ENCODE measurements around the gene TEX55. TPM values are rescaled to one million over a fixed set of nuclear protein-coding genes. Genes with fewer than 3 reads are reported as not detected.

Gene TEX55
- polyA plus RNA-seq, 1 donor from 2014 or later = not detected

GRCh38 chr3:119145128-119145499, 851 bp upstream of the TEX55 start:
- H2AFZ ChIP-seq (ENCODE audit: low read depth, low read length) = no peak overlapping the region
- no peaks in the 10 kb centered on the region for H3F3A ChIP-seq (ENCODE audit: insufficient read depth, low read length, poor library complexity, severe bottlenecking)
- H3K79me2 ChIP-seq (replicated peaks; ENCODE audit: insufficient read depth, low read length) = no peaks in the 10 kb centered on the region
- no peaks in the 10 kb centered on the region for H3K36me3 ChIP-seq (ENCODE audit: insufficient read depth, low read length)
- no peak overlapping the region for H3K27ac ChIP-seq (ENCODE audit: low read length)
- H3K9ac ChIP-seq (ENCODE audit: low read length) = no peak overlapping the region
- TF ChIP-seq MXI1 (conservative IDR thresholded peaks at IDR 0.05; ENCODE audit: poor library complexity, severe bottlenecking) = no peak
- TF ChIP-seq, protein P1, sequence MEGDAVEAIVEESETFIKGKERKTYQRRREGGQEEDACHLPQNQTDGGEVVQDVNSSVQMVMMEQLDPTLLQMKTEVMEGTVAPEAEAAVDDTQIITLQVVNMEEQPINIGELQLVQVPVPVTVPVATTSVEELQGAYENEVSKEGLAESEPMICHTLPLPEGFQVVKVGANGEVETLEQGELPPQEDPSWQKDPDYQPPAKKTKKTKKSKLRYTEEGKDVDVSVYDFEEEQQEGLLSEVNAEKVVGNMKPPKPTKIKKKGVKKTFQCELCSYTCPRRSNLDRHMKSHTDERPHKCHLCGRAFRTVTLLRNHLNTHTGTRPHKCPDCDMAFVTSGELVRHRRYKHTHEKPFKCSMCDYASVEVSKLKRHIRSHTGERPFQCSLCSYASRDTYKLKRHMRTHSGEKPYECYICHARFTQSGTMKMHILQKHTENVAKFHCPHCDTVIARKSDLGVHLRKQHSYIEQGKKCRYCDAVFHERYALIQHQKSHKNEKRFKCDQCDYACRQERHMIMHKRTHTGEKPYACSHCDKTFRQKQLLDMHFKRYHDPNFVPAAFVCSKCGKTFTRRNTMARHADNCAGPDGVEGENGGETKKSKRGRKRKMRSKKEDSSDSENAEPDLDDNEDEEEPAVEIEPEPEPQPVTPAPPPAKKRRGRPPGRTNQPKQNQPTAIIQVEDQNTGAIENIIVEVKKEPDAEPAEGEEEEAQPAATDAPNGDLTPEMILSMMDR (IDR thresholded peaks at IDR 0.05; ENCODE audit: poor library complexity, severe bottlenecking) = no peak
- TF ChIP-seq EP300 (conservative IDR thresholded peaks at IDR 0.05; ENCODE audit: poor library complexity, severe bottlenecking) = no peak
- TF ChIP-seq, protein P2, sequence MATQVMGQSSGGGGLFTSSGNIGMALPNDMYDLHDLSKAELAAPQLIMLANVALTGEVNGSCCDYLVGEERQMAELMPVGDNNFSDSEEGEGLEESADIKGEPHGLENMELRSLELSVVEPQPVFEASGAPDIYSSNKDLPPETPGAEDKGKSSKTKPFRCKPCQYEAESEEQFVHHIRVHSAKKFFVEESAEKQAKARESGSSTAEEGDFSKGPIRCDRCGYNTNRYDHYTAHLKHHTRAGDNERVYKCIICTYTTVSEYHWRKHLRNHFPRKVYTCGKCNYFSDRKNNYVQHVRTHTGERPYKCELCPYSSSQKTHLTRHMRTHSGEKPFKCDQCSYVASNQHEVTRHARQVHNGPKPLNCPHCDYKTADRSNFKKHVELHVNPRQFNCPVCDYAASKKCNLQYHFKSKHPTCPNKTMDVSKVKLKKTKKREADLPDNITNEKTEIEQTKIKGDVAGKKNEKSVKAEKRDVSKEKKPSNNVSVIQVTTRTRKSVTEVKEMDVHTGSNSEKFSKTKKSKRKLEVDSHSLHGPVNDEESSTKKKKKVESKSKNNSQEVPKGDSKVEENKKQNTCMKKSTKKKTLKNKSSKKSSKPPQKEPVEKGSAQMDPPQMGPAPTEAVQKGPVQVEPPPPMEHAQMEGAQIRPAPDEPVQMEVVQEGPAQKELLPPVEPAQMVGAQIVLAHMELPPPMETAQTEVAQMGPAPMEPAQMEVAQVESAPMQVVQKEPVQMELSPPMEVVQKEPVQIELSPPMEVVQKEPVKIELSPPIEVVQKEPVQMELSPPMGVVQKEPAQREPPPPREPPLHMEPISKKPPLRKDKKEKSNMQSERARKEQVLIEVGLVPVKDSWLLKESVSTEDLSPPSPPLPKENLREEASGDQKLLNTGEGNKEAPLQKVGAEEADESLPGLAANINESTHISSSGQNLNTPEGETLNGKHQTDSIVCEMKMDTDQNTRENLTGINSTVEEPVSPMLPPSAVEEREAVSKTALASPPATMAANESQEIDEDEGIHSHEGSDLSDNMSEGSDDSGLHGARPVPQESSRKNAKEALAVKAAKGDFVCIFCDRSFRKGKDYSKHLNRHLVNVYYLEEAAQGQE (IDR thresholded peaks at IDR 0.05; ENCODE audit: borderline replicate concordance) = no peak
- TF ChIP-seq SMC3 (conservative IDR thresholded peaks at IDR 0.05; ENCODE audit: poor library complexity) = no peak
- no peak for TF ChIP-seq RAD21 (conservative IDR thresholded peaks at IDR 0.05)
- no peak for TF ChIP-seq POLR2AphosphoS5 (IDR thresholded peaks at IDR 0.05)
- TF ChIP-seq TAF1 (IDR thresholded peaks at IDR 0.05; ENCODE audit: low read depth) = no peak
- no peak for TF ChIP-seq EZH2 (IDR thresholded peaks at IDR 0.05; ENCODE audit: borderline replicate concordance, insufficient read depth, low read length, poor library complexity, severe bottlenecking)
- H3K27me3 ChIP-seq (ENCODE audit: insufficient read depth, low read depth, low read length) = no peaks in the 10 kb centered on the region
- H3K9me3 ChIP-seq (ENCODE audit: low read length) = no peaks in the 10 kb centered on the region
- no peaks in the 10 kb centered on the region for H4K20me1 ChIP-seq (ENCODE audit: insufficient read depth)
- H3K9me2 ChIP-seq (ENCODE audit: insufficient read depth, low read length) = no peaks in the 10 kb centered on the region
- no peak overlapping the region for H3K4me2 ChIP-seq (ENCODE audit: low read length)
- no peak overlapping the region for H3K4me3 ChIP-seq (ENCODE audit: low read length)

DNA sequence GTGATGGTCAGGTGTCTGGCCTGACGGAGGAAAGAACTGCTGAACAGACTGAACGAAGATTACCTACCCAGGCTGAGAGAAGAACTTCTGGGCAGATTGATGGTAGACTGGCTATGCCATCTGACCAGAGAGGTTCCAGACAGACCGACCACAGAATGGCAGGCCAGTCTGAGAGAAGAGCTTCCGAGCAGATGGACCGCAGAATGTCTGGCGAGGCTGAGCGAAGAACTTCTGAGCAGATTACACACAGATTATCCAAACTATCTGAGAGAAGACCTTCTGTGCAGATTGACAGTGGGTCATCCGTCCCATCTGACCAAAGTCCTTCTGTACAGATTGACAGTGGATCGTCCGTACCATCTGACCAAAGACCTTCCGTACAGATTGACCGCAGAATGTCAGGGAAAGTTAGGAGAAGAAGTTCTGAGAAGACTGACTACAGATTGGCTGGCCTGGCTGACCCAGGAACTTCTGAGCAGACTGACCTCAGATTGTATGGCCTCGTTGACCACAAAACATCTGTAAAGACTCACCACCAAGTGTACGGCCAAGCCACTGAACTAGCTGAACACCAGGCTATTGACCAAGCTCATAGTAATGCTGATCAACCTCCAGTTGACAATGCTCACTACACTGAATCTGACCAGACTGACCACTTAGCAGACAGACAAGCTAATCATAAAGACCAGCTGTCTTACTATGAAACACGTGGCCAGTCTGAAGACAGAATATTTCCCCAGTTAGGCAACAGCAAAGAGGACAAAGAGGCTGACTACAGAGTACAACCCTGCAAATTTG, 812 bp downstream of the TEX55 start:
- Histone ChIP-seq H3K4me3 (ENCODE audit: low read length) (no peak overlapping the region), H4K20me1 (ENCODE audit: insufficient read depth) (no peaks in the 10 kb centered on the region), H3K4me2 (ENCODE audit: low read length) (no peak overlapping the region), H2AFZ (ENCODE audit: low read depth, low read length) (no peak overlapping the region), H3K9me3 (ENCODE audit: low read length) (no peaks in the 10 kb centered on the region), H3K79me2 (replicated peaks; ENCODE audit: insufficient read depth, low read length) (no peaks in the 10 kb centered on the region), H3F3A (ENCODE audit: insufficient read depth, low read length, poor library complexity, severe bottlenecking) (no peaks in the 10 kb centered on the region), H3K36me3 (ENCODE audit: insufficient read depth, low read length) (no peaks in the 10 kb centered on the region), H3K27ac (ENCODE audit: low read length) (no peak overlapping the region), H3K9me2 (ENCODE audit: insufficient read depth, low read length) (no peaks in the 10 kb centered on the region), H3K27me3 (ENCODE audit: insufficient read depth, low read depth, low read length) (no peaks in the 10 kb centered on the region), H3K9ac (ENCODE audit: low read length) (no peak overlapping the region)
- TF ChIP-seq, protein P1 (IDR thresholded peaks at IDR 0.05; ENCODE audit: poor library complexity, severe bottlenecking) = no peak
- no peak for TF ChIP-seq TAF1 (IDR thresholded peaks at IDR 0.05; ENCODE audit: low read depth)
- TF ChIP-seq POLR2AphosphoS5 (IDR thresholded peaks at IDR 0.05) = no peak
- TF ChIP-seq, protein P2 (IDR thresholded peaks at IDR 0.05; ENCODE audit: borderline replicate concordance) = no peak
- TF ChIP-seq EP300 (conservative IDR thresholded peaks at IDR 0.05; ENCODE audit: poor library complexity, severe bottlenecking) = no peak

All from neural cell (in vitro differentiated cells).